ENCODE results near the gene ARHGAP24. TPM values are rescaled to one million over a fixed set of nuclear protein-coding genes. Genes with fewer than 3 reads are reported as not detected.

ARHGAP24 gene
- total and polyA plus RNA-seq, 2 experiments from 2014 or later: 0.21 to 0.36 TPM

DNA sequence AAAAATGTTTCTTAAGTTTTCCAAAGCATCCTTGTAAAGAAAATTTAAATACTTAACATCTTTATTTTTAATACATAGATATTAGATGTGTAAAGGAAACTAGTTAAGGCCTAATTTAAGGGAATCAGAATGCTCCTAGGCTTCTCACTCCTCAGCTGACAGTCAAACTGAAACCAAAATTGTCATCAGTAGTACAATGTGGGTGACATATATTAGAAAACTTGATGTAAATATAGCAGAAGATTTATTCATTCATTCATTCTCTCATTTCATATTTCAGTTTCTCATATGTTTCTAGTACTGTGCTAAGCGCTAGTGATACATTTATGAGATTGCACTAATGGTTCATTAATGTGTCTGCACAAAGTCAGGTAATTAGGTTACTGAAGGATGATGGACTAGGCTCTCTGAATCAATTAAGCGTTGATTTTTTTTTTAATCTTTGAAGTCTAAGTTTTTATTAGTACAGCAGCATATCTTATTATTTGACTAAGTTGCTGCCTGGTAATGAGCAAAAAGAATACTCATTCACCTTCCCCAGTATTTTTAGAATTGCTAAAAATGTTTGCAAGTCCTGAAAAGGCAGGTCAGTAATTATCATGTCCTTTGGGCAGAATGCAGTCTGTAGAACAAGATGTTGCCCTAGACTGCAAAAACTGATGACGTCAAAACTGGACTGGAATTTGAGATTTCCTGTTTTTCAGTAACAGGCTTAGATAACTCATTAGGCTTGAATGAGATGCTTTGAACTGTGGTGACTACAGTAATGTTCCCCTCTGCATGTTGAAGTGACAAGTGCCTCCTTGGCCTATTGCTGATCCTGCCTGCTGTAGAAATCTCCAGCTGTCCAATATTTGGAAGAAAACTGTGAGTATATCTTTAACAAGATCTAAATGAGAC lies 128.7 kb downstream of the ARHGAP24 start:
- Histone ChIP-seq H3K4me3 (no peak overlapping the region), H4K20me1 (replicated peaks; ENCODE audit: insufficient read depth) (no peaks in the 10 kb centered on the region), H3K4me1 (ENCODE audit: insufficient read depth) (no peaks in the 10 kb centered on the region), H3K27ac (ENCODE audit: low read depth) (no peak overlapping the region), H3K36me3 (ENCODE audit: insufficient read depth) (no peaks in the 10 kb centered on the region), H3K79me2 (replicated peaks; ENCODE audit: insufficient read depth) (no peaks in the 10 kb centered on the region), H3K9me2 (ENCODE audit: insufficient read depth) (no peaks in the 10 kb centered on the region), H3K27me3 (ENCODE audit: insufficient read depth) (no peaks in the 10 kb centered on the region), H3F3A (replicated peaks; ENCODE audit: low read depth) (no peaks in the 10 kb centered on the region), H3K4me2 (no peak overlapping the region), H2AFZ (no peak overlapping the region)
- Mint-ChIP-seq H3K27me3 (ENCODE audit: insufficient read depth, low read depth, poor library complexity) (no peaks in the 10 kb centered on the region), H3K4me1 (peaks cover 3% of the 10 kb centered on the region; the same call in 1 of the 3 replicates), H3K27ac (no peak overlapping the region), H3K4me3 (no peak overlapping the region), H3K9me3 (no peaks in the 10 kb centered on the region), H3K36me3 (ENCODE audit: low read depth) (no peaks in the 10 kb centered on the region)
- no peak for ATAC-seq
- TF ChIP-seq NANOG (IDR thresholded peaks at IDR 0.05; ENCODE audit: borderline replicate concordance): no peak
- TF ChIP-seq ZNF331 (CRISPR knock-in tag; IDR thresholded peaks at IDR 0.05; ENCODE audit: low read depth): no peak
- TF ChIP-seq, protein P1, sequence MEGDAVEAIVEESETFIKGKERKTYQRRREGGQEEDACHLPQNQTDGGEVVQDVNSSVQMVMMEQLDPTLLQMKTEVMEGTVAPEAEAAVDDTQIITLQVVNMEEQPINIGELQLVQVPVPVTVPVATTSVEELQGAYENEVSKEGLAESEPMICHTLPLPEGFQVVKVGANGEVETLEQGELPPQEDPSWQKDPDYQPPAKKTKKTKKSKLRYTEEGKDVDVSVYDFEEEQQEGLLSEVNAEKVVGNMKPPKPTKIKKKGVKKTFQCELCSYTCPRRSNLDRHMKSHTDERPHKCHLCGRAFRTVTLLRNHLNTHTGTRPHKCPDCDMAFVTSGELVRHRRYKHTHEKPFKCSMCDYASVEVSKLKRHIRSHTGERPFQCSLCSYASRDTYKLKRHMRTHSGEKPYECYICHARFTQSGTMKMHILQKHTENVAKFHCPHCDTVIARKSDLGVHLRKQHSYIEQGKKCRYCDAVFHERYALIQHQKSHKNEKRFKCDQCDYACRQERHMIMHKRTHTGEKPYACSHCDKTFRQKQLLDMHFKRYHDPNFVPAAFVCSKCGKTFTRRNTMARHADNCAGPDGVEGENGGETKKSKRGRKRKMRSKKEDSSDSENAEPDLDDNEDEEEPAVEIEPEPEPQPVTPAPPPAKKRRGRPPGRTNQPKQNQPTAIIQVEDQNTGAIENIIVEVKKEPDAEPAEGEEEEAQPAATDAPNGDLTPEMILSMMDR (conservative IDR thresholded peaks at IDR 0.05; ENCODE audit: low read depth in 2 of 2): no peak
- no peak for TF ChIP-seq EZH2phosphoT487 (IDR thresholded peaks at IDR 0.05; ENCODE audit: unreplicated experiment)
- no peak for TF ChIP-seq EZH2 (IDR thresholded peaks at IDR 0.05; ENCODE audit: low read depth, unreplicated experiment)
- no peak for TF ChIP-seq ZNF114 (CRISPR knock-in tag; IDR thresholded peaks at IDR 0.05)
- TF ChIP-seq, protein P2, sequence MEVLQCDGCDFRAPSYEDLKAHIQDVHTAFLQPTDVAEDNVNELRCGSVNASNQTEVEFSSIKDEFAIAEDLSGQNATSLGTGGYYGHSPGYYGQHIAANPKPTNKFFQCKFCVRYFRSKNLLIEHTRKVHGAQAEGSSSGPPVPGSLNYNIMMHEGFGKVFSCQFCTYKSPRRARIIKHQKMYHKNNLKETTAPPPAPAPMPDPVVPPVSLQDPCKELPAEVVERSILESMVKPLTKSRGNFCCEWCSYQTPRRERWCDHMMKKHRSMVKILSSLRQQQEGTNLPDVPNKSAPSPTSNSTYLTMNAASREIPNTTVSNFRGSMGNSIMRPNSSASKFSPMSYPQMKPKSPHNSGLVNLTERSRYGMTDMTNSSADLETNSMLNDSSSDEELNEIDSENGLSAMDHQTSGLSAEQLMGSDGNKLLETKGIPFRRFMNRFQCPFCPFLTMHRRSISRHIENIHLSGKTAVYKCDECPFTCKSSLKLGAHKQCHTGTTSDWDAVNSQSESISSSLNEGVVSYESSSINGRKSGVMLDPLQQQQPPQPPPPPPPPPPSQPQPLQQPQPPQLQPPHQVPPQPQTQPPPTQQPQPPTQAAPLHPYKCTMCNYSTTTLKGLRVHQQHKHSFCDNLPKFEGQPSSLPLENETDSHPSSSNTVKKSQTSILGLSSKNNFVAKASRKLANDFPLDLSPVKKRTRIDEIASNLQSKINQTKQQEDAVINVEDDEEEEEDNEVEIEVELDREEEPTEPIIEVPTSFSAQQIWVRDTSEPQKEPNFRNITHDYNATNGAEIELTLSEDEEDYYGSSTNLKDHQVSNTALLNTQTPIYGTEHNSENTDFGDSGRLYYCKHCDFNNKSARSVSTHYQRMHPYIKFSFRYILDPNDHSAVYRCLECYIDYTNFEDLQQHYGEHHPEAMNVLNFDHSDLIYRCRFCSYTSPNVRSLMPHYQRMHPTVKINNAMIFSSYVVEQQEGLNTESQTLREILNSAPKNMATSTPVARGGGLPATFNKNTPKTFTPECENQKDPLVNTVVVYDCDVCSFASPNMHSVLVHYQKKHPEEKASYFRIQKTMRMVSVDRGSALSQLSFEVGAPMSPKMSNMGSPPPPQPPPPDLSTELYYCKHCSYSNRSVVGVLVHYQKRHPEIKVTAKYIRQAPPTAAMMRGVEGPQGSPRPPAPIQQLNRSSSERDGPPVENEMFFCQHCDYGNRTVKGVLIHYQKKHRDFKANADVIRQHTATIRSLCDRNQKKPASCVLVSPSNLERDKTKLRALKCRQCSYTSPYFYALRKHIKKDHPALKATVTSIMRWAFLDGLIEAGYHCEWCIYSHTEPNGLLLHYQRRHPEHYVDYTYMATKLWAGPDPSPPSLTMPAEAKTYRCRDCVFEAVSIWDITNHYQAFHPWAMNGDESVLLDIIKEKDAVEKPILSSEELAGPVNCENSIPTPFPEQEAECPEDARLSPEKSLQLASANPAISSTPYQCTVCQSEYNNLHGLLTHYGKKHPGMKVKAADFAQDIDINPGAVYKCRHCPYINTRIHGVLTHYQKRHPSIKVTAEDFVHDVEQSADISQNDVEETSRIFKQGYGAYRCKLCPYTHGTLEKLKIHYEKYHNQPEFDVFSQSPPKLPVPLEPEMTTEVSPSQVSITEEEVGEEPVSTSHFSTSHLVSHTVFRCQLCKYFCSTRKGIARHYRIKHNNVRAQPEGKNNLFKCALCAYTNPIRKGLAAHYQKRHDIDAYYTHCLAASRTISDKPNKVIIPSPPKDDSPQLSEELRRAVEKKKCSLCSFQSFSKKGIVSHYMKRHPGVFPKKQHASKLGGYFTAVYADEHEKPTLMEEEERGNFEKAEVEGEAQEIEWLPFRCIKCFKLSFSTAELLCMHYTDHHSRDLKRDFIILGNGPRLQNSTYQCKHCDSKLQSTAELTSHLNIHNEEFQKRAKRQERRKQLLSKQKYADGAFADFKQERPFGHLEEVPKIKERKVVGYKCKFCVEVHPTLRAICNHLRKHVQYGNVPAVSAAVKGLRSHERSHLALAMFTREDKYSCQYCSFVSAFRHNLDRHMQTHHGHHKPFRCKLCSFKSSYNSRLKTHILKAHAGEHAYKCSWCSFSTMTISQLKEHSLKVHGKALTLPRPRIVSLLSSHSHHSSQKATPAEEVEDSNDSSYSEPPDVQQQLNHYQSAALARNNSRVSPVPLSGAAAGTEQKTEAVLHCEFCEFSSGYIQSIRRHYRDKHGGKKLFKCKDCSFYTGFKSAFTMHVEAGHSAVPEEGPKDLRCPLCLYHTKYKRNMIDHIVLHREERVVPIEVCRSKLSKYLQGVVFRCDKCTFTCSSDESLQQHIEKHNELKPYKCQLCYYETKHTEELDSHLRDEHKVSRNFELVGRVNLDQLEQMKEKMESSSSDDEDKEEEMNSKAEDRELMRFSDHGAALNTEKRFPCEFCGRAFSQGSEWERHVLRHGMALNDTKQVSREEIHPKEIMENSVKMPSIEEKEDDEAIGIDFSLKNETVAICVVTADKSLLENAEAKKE (CRISPR knock-in tag; IDR thresholded peaks at IDR 0.05): no peak
- DNase-seq (ENCODE audit: low spot score): no peak
